Measurements from ENCODE around the gene ESYT2.
"Not testable (repeated sequence)": the region's sequence is repeated elsewhere in the genome, so short reads cannot be mapped to it uniquely, and the experiment has no call there.

Gene ESYT2

GRCh38 chr7:158710651-158711102, 118.6 kb downstream of the ESYT2 start:
- no peak for DNase-seq

GRCh38 chr7:158707610-158708009, 121.7 kb downstream of the ESYT2 start:
- DNase-seq = no peak

GRCh38 chr7:158706710-158707590, 122.4 kb downstream of the ESYT2 start:
- no peak for DNase-seq

GRCh38 chr7:158706273-158706704, 123.0 kb downstream of the ESYT2 start:
- no peak for DNase-seq

- DNase-seq = no peak
Measured at GRCh38 chr7:158705234-158705850, 124.0 kb downstream of the ESYT2 start.

GRCh38 chr7:158704524-158705233, 124.6 kb downstream of the ESYT2 start, which contains the start of gene NCAPG2:
Gene NCAPG2, minus strand, starts transcription at chr7:158704804. Its CDS starts 2,905 bp downstream, at chr7:158701899.
- peak; percentile 99 for DNase-seq

GRCh38 chr7:158703679-158704523, 125.4 kb downstream of the ESYT2 start:
- not testable (repeated sequence) for DNase-seq

GRCh38 chr7:158702944-158703343, 126.4 kb downstream of the ESYT2 start:
- DNase-seq = no peak

GRCh38 chr7:158702196-158702595, 127.1 kb downstream of the ESYT2 start:
- no peak for DNase-seq

GRCh38 chr7:158700008-158700407, 129.3 kb downstream of the ESYT2 start:
- no peak for DNase-seq

GRCh38 chr7:158699341-158699740, 130.0 kb downstream of the ESYT2 start:
- DNase-seq = no peak

GRCh38 chr7:158698657-158699195, 130.6 kb downstream of the ESYT2 start:
- no peak for DNase-seq

- DNase-seq = not testable (repeated sequence)
Measured at GRCh38 chr7:158697597-158697996, 131.7 kb downstream of the ESYT2 start.

- no peak for DNase-seq
Measured at GRCh38 chr7:158695726-158696452, 133.4 kb downstream of the ESYT2 start.

GRCh38 chr7:158695056-158695455, 134.3 kb downstream of the ESYT2 start:
- DNase-seq = no peak

- no peak for DNase-seq
Measured at GRCh38 chr7:158694650-158695049, 134.7 kb downstream of the ESYT2 start.

- no peak for DNase-seq
Measured at GRCh38 chr7:158689488-158689887, 139.8 kb downstream of the ESYT2 start.

GRCh38 chr7:158687406-158687805, 141.9 kb downstream of the ESYT2 start:
- no peak for DNase-seq

GRCh38 chr7:158685693-158686092, 143.6 kb downstream of the ESYT2 start:
- no peak for DNase-seq

- no peak for DNase-seq
Measured at GRCh38 chr7:158684329-158684728, 145.0 kb downstream of the ESYT2 start.

GRCh38 chr7:158683541-158683940, 145.8 kb downstream of the ESYT2 start:
- no peak for DNase-seq

All from NCI-H1092 (cell line).